GM12878 (cell line): ENCODE measurements around the gene MUC5AC.

Experiments
- BRCA1 ChIP-seq: IDR thresholded peaks from 2 replicates; pipeline ENCODE4 v1.6.1; 2011; ENCODE audit warnings: low read depth, low read length, improper control_type of control experiment
- CTCF ChIP-seq, 3 experiments: IDR thresholded peaks in 2 of 3; conservative IDR thresholded peaks in 1 of 3; 2 replicates each; pipeline ENCODE4 v1.5.1; 2011; ENCODE audit warnings: low read depth in 3 of 3, low read length in 3 of 3, mild to moderate bottlenecking in 3 of 3, control low read depth in 2 of 3, moderate library complexity in 2 of 3, inconsistent platforms in 1 of 3, mixed read lengths in 1 of 3; ENCODE audit not compliant: control insufficient read depth in 2 of 3, insufficient read depth in 1 of 3; ENCODE audit errors: extremely low read depth in 1 of 3
- POLR2A ChIP-seq: IDR thresholded peaks from 2 replicates; pipeline ENCODE4 v1.6.1; 2011; ENCODE audit warnings: low read depth, mild to moderate bottlenecking, low read length
- SIN3A ChIP-seq: IDR thresholded peaks from 2 replicates; pipeline ENCODE4 v1.6.1; 2012; ENCODE audit warnings: low read depth, low read length, improper control_type of control experiment
- ZNF274 ChIP-seq: IDR thresholded peaks from one replicate; pipeline ENCODE4 v1.8.0; 2011; ENCODE audit not compliant: insufficient read length, insufficient read depth

- TF ChIP-seq CTCF (IDR thresholded peaks at IDR 0.05 in 2 of 3, conservative IDR thresholded peaks at IDR 0.05 in 1 of 3; ENCODE audit: control insufficient read depth in 2 of 3, extremely low read depth in 1 of 3, insufficient read depth in 1 of 3, low read depth in 3 of 3, low read length in 3 of 3) (no peak), SIN3A (no peak), ZNF274 (no peak), BRCA1 (no peak), POLR2A (no peak)
These were observed 74.5 kb downstream of the MUC5AC start for GRCh38 chr11:1232021-1232882.
